Ureter (tissue), 1 donor: ENCODE data around the gene SYNPR. TPM values are rescaled to one million over a fixed set of nuclear protein-coding genes. Genes with fewer than 3 reads are reported as not detected.

Source experiments
- DNase-seq: peaks from one replicate; pipeline ENCODE4 v3.0.0-alpha.2; 2020; ENCODE audit warnings: low spot score
- total RNA-seq: library from RNA; stranded (reverse); gene quantifications from one replicate; pipeline ENCODE4 v1.2.4, GENCODE V29; 2023
- donor health status: DM: yes; HTN: yes; CAD: no.

SYNPR gene
- total RNA-seq, 1 donor from 2014 or later: not detected

DNA sequence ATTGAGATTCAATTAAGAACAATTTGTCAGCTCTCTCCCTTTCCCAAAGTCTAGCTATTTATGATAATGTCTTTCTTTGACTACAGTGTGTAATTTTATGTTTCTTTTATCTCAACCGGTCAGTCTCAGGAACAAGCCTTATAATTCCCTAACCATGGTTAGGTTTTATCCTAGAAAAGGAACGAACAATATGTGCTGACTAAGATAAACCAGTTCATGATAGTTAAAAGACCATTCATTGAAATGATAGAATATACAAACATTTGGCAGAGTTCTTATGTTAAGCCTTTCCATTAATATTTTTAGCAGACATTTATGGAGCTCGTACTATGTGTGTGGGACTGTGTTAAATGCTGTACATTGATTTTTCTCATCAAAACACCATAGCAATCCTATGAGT, 106.3 kb downstream of the SYNPR start:
- no peak for DNase-seq

DNA sequence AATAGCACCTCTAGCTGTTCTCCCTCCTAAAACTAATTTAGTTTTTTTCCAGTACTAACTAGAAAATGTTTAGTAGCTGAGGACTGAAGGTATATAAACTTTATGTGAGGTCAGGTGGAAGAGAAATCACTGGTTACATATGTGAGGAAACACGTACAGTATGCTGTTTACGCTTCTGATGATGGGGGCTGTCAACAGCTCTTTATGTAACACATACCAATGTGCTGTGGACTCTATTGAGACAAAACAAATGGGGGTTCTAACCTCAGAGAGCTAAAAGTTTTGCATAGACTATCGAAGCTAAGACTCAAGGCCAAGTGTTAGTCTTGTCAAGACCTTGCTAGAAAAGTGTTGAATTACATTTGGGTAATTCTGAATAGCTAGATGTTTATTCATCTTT, 107.5 kb downstream of the SYNPR start:
- no peak for DNase-seq

DNA sequence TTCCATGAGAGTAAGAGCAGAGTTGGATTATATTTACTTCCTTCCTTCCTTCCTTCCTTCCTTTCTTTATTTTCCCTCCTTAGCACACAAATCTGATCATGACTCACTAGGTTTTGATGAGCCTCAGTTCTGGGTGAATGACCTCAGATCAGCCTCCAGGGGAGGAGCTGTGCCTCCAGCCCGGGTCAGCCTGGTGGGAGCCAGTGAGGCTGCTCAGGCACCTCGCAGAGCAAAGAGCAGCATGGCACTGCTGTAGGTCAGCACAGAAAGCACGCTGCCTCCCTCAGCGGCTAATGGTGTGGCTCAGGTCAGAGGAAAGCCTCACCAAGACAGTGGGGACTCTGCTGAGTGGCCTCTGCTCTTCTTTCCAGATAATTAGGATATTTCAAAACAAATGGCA, 108.5 kb downstream of the SYNPR start:
- DNase-seq: no peak

DNA sequence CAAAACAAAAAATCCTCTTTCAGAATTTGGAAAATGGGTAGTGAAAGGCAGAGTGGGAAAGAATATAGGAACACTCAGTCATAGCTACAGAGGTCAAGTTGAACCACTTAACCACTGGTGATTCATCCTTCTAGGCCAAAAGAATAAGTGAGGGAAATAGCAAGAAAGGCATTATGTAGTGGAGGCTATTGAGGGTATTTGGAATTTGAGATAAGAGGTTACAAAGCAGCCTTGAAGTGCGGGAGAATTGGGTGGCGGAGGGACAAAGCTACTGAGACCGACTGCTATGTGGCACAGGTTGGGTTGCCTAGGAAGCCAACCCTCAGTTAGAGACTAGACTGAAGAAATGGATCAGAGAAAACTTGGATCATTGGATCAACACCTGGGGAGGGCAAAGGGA, 109.5 kb downstream of the SYNPR start:
- no peak for DNase-seq

DNA sequence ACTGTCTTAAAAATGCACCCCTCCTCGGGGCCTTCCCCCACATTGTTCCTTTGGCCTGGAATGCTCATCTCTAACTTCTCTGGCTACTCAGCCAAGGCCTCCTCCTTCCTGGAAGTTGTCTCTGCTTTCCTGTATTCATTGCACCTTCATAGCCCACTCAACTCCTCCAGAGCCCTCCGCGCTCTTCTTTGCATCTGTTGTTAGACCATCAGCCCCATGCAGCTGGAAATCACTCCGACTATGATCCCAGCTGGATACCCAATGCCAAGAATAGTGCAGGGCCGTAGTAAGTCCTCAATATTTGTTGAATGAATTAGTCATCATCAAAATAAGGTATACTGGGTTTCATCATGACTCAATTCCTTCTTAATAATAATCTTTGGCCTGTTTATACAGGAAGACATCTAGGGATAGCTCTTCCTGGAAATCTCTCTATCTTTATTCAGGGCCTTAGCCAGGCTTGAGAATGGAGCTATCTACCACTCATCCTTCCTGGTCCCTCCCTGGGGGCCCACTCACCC, 112.7 kb downstream of the SYNPR start:
- no peak for DNase-seq

DNA sequence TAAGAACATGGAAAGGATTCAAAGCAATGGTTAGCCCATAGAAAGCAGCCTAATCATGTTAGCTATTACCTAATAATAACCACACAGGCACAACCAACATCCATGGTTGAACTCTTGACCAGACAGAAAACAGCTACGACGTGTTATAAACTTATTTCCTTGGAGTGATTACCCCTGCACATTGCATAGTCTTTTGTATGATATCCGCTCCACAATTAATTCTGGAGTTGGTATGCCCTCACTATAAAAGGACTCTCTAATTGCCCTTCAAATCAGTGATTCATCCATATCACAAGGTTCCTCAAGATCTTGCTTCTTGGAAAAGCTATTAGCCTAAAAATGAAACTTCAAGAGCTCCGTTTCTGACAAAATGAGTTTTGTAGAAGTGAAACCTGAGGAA, 117.9 kb downstream of the SYNPR start:
- no peak for DNase-seq

DNA sequence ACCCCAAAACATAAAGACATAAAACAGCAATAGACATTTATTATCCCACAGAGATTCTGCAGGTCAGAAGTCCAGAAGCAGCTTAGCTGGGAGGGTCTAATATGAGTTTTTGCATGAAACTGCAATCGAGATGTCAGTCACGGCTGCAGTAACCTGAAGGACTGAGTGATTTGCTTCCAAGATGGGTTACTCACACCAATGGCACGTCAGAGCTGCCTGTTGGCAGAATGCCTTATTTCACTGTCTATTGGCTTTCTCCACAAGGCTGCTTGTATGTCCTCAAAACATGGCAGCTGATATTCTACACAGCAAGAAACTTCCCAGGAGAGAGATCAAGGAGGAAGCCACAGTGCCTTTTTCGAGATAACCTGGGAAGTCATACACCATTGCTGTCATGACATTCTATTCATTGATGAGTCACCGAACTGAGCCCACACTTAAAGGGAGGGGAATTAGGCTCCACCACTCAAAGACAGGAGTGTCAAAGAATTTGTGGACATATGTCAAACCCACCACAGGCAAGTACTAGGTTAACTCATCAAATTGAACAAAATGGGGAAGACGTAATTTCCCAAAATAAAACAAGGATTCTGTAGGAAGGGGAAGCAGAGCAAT, 122.2 kb downstream of the SYNPR start:
- no peak for DNase-seq

DNA sequence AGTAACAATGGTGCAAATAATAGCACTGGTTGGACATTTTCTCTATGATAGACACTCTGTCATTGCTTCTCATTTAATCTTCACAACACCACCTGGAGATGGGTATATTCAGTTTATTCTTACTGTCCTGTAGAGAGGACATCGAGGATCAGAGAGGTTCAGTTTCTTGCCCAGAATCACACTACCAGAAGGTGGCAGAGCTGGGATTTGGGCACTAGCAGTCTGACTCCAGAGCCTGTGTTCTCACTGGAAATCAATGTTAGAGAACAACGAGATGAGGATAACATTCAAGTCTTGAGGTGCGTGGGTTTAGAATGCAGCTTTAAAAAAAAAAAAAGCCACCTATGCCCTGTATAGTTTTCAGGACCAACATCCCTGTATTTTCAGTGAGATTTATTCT, 127.8 kb downstream of the SYNPR start:
- no peak for DNase-seq

DNA sequence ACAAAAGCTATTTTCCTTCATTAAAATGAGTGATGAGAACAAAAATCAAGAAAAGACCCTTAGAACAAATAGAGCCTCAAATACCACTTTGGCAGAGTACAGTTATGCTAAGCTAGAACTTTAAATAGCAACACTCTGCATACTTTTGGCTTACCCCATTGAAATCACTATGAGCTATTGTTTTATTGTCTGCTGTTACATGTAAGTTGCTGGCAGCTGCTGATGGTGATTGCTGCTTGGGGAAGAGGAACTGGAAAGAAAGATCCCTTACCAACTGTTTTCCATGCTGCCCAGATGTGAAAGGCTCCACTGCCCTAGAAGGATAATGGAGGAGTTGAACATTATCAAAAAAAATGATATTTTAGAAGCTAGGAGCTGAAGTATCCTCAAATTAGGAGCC, 135.4 kb downstream of the SYNPR start:
- no peak for DNase-seq

DNA sequence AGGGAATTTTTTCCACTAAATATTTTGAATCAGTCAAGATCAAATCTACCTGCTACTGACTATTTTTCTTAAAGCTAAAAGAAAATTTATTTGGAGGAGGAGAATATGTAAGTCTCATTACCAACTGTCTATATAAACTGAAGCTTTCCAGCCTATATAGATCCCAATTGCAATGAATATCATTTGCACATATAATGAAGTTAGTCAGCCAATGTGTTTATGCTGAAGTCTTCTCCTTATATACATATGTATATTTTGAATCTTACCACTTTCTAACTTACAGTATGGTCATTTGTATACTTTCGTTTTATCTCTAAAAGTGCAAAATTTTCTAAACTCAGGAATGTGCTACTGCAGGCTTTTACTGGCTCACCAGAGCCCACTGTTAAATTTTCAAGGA, 136.5 kb downstream of the SYNPR start:
- no peak for DNase-seq

DNA sequence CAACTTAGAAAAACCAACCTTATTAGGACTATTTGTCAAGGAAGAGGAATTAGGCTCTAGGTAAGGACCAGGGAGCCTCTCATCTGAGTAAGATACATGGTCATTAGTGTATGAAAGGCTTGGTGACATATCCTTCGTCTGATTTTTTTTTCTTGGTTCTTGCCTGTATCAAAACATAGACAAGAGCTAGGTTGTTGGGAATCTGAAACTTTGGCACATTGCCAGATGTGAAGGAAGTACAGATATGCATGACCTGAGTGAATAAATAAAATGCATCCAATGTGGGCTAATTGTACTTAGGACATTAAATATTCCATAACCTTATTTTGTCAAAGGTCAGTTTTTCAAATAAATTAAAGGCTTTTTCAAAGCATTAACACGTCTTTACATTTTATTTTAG, 151.8 kb downstream of the SYNPR start:
- DNase-seq: no peak

DNA sequence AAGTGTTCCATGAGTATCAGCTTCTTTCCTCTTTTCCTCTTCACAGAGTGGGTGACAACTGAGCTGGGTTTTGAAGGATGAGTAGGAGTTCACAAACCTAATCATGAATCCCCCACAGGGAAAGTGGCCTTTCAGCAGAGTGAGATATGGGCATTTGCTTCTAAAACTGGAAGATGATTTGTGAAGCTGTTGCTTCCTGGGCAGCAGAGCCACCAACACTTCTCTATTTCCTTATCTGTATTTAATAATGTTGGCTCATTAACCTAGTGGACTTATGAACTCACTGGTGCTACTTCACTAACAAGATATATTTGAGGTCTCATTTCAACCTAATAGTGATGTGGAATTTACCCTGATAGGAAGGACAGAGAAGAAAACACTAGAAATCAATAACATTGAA, 152.8 kb downstream of the SYNPR start:
- no peak for DNase-seq

DNA sequence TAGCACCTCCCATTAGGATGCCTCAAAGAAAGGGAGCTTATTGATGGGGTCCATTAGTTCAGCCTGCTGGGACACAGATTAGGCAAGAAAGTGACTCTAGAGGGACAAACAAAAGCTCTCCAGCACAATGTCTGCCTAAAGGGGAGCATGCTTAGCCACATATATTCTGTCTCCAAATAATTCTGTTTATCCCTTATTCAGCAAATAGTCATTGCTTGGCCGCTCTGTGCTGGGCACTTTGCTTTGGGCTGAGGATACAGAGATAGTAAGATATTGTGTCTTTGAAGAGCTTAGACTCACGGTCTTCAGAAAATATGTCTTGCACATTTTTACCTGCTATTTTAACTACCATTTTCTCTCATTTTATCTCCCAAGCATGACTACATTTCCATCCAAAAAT, 159.8 kb downstream of the SYNPR start:
- no peak for DNase-seq

DNA sequence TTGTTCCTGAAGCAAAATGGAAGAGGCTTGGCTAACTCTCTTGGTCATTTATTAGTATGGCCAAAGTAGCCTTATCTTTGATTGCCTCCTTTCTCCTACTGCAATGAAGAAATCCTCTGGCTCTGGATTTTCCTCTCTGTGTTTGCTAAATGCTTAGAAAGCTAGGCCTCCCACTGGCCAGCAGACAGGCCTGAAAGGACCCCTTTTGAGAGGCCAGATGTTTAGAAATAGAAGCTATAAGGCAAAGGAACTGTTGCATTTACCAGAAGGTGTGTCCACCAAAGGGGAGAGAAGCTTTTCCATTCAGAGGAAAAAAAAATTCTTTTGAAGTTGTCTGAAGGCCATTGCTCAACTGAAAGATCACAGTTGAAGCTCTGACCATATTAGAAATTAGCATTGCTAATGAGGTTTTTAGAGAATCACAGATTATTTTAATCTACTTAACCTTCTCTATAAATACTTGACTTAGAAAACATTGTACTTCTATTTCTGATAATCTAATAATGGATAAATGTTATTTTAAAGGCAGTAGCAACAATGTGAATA, 160.8 kb downstream of the SYNPR start:
- DNase-seq: no peak

DNA sequence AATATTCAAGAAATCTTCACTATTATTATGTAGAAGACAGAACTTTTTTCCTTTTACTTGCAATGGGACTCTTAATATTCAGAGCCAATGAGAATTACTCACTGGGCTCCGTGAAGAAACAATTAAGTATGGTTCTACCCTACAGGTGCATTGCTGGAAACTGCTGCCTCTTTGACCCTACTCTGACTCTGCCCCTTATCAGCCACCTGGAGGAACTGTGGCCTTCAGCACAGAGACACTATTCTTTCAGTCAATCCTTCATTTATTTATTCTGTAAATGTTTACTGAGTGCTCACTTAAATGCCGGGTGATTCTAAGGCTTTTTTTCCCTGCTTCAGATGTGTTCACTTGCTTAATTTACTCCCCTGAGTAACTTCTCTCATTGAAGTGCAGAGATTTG, 163.2 kb downstream of the SYNPR start:
- no peak for DNase-seq

DNA sequence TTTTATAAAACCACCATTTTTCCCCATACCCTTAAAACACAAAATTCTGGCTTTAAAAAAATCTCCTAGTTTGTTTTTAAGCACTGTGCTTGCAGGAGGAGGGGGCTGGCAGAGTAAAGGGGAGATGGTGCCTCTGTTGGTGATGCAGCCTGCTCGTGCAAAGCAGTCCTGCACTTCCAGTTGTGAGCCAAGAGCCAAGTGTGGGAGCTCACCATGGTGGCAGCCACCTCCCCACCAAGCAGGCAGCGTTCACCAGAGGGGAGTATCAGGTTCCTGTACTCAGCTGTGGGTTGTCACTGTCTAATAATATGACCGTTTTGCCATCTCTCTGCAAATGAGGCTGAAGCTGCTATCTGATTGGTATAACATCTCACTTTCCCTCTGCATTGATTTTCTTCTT, 164.8 kb downstream of the SYNPR start:
- no peak for DNase-seq

DNA sequence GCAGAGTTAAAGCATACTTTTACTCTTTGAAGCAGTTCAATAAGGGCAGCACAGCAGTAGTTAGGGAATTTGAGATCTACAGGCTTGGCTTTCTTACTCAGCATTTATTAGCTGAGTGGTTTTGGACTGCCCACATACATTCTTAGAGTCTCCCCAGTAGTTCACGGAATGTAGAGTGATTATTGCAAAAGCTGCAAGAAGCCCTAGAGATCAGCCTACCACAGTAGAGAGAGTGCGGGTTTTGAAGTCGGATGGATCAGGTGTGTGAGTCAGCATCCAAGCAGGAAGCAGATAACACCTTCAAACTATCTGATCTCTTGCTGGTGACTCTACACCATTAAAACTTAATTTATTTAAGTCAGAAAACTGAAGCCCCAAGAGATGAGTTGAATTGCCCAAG, 171.9 kb downstream of the SYNPR start:
- DNase-seq: no peak

DNA sequence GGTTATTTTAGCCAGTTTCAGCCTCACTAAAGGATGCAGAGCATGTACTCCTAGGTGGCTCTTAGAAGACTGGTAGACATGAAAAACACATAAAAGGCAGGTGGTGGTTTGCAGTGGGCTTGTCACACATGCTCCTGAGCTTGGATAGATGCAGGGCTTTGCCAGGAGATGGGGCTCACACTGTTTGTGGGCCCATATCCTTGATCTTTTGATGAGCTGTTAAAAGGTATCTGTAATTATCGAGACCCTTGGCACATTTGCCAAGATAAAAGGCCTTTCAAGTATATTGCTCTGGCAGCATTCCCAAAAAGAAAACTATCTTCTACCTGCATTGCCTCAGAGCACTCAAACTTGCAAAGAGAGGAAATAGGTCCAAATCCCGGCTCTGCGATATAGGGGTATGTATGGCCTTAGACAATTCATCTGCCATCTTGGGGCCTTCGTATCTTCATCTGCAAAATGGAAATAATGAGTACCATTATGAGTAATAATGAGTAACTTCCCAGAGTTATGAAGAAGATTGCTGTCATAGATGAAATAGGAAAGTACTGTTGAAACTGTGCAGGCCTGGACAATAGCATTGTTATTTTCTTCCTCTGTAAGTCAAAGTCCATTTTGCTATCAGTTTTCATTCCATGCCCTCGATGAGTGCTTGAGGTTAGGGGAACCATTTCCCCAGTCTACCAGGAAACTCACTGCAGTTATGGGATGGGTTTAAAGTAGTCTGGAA, 172.7 kb downstream of the SYNPR start:
- no peak for DNase-seq

DNA sequence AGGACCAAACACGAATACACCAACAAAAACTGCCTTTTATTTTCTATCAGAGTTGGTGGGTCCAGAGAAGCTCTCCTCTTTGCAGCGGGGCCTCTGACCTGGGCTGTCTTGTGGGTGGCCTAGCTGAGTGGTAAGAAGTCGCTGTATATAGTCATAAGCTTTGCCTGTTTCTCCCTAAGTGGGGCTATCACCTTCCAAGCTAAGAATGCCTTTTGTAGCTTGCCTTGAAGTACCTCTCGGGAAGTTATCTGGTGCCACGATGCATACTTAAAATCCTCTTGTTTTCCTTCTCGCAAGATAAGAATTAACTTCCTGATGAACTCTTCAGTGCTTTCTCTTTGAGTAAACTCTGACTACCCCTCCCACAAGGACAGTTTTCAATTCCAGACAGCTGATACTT, 178.8 kb downstream of the SYNPR start:
- no peak for DNase-seq

DNA sequence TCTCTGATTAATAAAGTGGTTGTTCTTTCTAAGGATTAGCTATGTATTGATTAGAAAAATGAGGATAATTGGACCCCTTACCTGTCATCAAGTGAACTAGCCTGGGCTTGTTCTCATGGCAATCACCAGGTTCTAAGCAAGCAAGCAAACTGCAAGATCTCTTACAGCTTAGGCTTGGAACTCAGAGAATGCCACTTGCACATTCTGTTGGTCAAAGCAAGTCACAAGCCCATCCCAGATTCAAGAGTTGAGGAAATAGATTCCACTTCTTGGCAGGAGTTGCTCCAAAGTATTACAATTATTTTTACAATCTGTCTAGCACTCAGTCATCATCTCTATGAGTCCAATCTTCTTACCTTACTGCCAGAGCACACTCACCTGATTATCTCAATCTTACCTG, 180.3 kb downstream of the SYNPR start:
- no peak for DNase-seq

DNA sequence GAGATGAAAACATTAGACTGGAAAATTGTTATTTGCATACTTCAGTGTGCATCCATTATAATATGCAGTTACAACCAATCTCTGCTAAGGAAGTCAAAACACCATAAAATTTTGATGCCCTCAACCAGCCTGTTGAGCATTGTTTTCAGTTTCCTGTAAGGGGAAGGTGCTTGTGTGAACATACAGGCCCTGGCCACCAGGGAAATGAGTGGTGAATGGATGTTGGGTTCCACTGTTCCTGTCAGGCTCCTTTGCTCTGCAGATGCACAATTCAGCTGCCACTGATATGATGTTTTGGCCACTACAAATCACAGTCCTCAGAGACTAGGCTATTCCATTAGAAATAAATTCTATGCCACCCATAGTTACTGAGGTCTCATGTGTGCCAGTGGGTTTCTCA, 184.6 kb downstream of the SYNPR start:
- no peak for DNase-seq

DNA sequence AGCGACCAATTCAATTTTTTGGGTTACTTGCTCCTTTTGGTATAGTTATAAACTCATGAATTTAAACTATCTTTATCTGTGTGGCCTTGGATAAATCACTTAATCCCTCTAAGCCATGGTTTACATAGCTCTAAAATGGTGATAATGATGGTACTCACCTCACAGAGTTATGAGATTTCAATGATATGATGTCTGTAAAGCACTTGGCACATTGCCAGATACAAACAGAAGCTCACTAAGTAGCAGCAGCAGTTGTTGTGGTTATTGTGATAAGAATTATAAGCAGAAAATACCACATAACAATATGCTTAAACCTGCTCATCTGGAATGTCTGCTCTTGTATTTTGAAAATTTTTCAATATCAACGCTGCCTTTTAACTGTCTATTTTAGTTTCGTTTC, 189.3 kb downstream of the SYNPR start:
- no peak for DNase-seq

DNA sequence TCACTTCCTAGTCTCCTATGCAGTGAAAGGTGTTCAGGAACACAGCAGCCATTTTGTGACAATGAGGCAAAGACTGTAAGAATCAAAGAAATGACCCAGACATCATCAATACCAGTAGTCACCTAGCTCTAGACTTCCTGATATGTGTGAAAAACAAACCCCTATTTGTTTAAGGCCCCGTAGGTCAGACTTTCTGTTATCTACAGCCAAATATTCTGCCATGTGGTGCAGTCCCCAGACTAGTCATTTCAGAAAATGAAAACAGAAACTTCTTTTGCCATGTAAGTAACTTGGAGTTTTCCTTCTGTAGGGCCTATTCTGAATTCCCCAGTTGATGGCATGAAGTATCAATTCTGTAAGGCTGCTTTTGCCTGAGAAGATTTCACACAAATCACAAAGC, 192.6 kb downstream of the SYNPR start:
- no peak for DNase-seq
